ENCODE results near the gene PIGC. TPM values are rescaled to one million over a fixed set of nuclear protein-coding genes. Genes with fewer than 3 reads are reported as not detected.

The PIGC gene
- total RNA-seq, 4 donors from 2014 or later, result 19.0 to 24.5 (median 20.4) TPM

DNA sequence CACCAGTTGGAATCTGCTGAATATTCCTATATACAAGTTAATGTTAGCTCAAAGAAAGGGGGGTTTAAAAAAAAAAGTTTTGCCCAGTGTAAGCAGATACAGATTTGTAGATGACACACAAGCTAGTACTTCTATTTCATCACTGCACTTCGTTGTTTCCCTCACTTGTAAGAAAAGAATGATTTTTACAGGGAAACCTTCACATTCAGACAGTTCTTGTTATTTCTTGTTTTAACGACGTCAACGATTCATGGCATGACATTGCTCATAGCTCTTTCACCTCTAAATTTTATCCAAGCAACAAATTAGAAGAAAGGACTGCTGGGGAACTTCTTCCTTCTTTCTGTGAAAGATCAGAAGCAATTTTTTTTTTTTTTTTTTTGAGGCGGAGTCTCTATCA lies 49.1 kb downstream of the PIGC start:
- no peaks in the 10 kb centered on the region for H3K36me3 ChIP-seq
- H3K4me3 ChIP-seq, result no peak overlapping the region
- peaks cover 0 to 20% (median 4%) of the 10 kb centered on the region in 4 donors for H3K4me1 ChIP-seq
- H3K9me3 ChIP-seq, result no peaks in the 10 kb centered on the region
- TF ChIP-seq, protein P1, sequence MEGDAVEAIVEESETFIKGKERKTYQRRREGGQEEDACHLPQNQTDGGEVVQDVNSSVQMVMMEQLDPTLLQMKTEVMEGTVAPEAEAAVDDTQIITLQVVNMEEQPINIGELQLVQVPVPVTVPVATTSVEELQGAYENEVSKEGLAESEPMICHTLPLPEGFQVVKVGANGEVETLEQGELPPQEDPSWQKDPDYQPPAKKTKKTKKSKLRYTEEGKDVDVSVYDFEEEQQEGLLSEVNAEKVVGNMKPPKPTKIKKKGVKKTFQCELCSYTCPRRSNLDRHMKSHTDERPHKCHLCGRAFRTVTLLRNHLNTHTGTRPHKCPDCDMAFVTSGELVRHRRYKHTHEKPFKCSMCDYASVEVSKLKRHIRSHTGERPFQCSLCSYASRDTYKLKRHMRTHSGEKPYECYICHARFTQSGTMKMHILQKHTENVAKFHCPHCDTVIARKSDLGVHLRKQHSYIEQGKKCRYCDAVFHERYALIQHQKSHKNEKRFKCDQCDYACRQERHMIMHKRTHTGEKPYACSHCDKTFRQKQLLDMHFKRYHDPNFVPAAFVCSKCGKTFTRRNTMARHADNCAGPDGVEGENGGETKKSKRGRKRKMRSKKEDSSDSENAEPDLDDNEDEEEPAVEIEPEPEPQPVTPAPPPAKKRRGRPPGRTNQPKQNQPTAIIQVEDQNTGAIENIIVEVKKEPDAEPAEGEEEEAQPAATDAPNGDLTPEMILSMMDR (IDR thresholded peaks at IDR 0.05), result no peak
- TF ChIP-seq POLR2A (IDR thresholded peaks at IDR 0.05), result no peak
- no peak for DNase-seq
- no peaks in the 10 kb centered on the region for H3K27me3 ChIP-seq
- peak overlapping the region in 3 of 4 donors; percentile 49 to 80 (median 77) for H3K27ac ChIP-seq

DNA sequence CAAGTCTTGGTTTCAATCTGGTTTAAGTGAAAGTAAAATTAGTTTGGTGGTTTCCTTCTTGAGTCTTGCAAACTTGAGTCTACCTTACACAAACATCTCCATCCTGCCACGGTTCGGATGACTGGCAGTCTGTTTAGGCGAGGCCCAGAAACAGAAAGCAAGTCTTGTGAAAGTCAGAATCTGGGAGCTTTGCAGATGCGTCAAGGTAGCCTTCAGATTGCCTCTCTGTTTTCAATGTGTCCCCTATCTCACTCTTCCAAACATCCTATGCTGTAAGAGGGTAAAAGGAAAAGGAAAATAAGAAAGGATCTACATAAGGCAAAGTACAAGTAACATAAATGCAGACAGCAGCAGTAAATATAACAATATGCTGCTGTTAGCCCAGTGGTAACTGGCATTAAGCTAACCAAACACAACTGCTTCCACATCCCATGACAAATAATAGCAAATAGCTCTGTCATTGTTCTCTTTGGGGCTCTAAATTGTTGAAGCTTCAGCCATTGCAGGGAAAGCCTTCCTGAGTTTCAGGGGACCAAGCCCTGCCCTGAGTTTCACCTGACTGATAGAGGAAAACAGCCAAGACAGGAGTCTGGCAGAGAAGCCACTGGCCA lies 49.6 kb downstream of the PIGC start:
- Histone ChIP-seq H3K36me3 (no peaks in the 10 kb centered on the region), H3K27me3 (no peaks in the 10 kb centered on the region), H3K27ac (peak overlapping the region; percentile 49 to 80 (median 70)), H3K4me1 (peaks cover 0 to 20% (median 2%) of the 10 kb centered on the region in 4 donors), H3K4me3 (no peak overlapping the region), H3K9me3 (no peaks in the 10 kb centered on the region)
- DNase-seq, result peak in 2 of 3 donors; percentile 82 to 85
- TF ChIP-seq, protein P1 (IDR thresholded peaks at IDR 0.05), result no peak
- TF ChIP-seq POLR2A (IDR thresholded peaks at IDR 0.05), result no peak

DNA sequence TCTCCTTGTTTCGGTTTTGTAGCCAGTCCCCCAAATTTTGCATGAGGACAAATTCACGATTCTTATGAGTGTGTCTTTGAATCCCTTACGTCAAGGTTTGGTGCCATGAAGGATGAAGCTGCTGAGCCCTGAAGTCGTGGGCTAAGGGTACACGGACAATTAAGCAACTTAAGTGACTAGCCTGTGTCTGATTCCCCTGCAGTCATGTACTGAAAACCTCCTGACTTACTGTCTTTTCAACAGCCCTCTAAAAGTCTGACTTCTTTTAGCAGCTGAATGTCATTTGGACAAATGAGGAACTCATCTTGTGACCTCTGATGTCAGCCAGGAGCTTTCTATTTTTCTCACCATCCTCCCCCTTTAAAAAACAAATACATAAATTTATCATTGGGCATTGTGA lies 50.5 kb downstream of the PIGC start:
- Histone ChIP-seq H3K4me1 (peaks cover 0 to 14% (median 0%) of the 10 kb centered on the region in 4 donors), H3K36me3 (no peaks in the 10 kb centered on the region), H3K27me3 (no peaks in the 10 kb centered on the region), H3K4me3 (no peak overlapping the region), H3K9me3 (no peaks in the 10 kb centered on the region), H3K27ac (peak overlapping the region in 3 of 4 donors; percentile 49 to 80 (median 77))
- DNase-seq, result peak in 1 of 3 donors; percentile 24
- TF ChIP-seq, protein P1 (IDR thresholded peaks at IDR 0.05), result no peak
- no peak for TF ChIP-seq POLR2A (IDR thresholded peaks at IDR 0.05)

DNA sequence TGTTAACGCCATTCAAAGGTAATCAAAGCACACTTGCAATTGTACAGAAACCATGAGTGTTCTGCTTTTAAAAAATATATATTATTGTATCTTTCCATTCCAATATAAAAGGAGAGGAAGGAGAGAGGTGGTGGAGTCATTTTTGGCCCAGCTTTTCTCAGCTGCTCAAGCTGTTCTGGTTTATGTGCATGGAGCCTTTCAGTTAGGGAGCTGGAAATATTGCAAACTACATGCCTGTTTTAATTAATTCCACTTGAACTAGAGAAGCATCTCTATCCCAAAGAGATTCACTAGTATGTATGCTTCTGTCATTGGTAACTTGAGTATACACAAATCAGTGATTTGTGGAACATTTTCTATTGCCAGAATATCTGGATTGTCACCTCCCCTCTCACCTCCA lies 51.9 kb downstream of the PIGC start:
- Histone ChIP-seq H3K4me1 (peaks cover 0 to 8% (median 0%) of the 10 kb centered on the region in 4 donors), H3K27ac (peak overlapping the region in 3 of 4 donors; percentile 29 to 77 (median 72)), H3K9me3 (no peaks in the 10 kb centered on the region), H3K36me3 (no peaks in the 10 kb centered on the region), H3K4me3 (no peak overlapping the region), H3K27me3 (no peaks in the 10 kb centered on the region)
- TF ChIP-seq, protein P1 (IDR thresholded peaks at IDR 0.05), result no peak
- no peak for TF ChIP-seq POLR2A (IDR thresholded peaks at IDR 0.05)
- no peak for DNase-seq

Other genes starting within 250 kb of the PIGC start
- gene C1orf105, start 23.4 kb downstream of the PIGC start, total RNA-seq, result not detected
- 10 to 100 TPM; 27.7 to 63.2 (median 42.9) TPM for gene SUCO, start 89.1 kb upstream of the PIGC start, total RNA-seq
- gene FASLG, start 215.0 kb upstream of the PIGC start, total RNA-seq, result 1 to 10 TPM in 1 of 4 donors, under 1 TPM in 1, not detected in 2; 0.35 to 1.5 TPM